ENCODE measurements around the gene UCK1.

The UCK1 gene

DNA sequence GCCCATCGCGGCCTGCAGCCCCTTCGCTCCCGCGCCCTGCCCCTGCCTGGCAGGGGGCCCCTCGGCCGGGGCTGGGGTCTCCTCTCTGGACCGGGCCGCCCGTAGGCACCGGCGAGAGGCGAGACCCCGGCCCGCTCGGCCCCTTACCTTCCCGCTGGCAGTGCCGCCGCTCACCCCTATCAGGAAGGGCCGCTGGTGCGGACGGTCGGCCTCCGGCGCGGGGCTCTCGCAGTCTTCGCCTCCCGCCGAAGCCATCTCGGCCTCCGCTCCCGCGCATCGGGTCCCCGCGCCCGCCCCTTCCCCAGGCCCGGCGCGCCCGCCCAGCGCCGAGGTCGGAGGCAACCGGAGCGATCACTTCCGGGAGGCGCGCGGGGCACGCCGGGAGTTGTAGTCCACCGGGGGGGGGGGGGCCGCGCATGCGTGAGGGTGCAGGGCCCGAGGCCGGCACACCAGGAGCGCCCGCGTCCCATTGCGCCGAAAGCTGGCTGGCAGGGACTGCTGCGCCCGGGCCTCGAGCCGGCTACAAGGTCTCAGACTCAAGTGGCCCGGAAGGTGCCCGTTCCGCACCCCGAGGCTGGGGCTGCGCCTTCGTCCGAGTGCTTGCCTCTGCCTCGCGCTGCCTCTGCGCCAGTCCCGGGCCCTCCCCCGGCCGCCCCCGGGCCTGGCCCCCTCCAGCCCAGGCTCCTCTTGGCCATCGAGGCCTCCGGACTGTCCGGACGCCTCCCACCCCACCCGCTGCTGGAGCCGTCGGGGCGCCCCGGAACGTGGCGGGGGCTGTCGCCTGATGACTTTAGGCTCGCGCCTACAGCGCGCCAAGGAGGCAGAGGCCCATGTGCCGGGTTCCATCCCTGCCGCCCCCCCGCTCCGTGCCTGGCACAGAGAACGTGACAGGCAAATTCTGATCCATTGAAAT lies at the start of gene UCK1:
Gene UCK1, minus strand, starts transcription at position 344 of the 913 bp plus-strand sequence. Its CDS starts 89 bp downstream, at position 255.
- peak; percentile 86 for DNase-seq

GRCh38 chr9:131580358-131580757 lies 49.3 kb upstream of the UCK1 start:
- DNase-seq = no peak

- DNase-seq = no peak
Measured at GRCh38 chr9:131579789-131580211, 48.7 kb upstream of the UCK1 start.

GRCh38 chr9:131578731-131579504 lies 47.9 kb upstream of the UCK1 start:
- DNase-seq = no peak

- DNase-seq = no peak
Measured at GRCh38 chr9:131578021-131578420, 47.0 kb upstream of the UCK1 start.

DNA sequence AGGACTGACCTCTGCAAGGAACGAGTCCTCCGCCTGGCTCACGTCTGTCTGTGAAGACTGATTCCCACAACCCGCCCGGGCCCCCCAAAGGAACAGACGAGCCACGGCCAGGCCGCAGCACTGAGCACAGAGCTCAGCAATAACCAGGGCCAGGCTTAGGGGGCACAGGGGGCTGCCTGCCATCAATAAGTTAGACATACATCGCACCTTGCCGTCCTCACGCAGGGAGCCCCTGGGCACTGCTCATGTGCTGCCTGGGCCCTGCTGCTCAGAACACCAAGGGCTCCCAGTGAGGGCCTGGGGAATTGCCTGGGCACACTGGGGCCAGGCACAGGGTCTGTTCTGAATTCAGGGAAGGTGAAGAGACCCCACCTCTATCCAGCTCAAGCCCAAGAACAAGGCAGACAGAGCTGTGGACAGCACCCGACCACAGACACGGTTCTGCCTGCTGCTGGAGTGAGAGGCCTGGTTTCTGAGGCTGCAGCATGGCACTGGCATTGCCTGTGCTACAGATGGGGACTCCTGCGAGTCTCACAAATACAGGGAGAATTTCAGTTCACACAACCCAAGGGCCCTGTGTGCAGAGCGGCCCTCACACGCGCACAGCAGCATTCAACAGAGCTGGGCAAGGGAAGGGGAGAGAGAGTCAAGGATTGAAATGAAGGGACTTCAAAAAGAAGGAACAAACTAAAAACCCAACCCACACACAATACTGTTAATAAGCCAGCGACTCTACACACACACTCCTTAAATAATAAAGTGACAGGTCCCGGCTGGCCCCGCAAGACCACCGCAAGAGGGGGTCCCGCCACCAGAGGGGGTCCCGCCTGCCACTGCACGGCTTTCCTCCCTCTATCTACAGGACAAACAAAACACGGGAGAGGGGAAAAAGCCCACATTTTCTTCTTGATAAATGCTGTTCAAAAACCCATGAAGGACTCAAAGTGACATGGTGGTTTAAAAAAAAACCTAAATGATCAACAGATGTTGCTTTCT lies 46.2 kb upstream of the UCK1 start:
- DNase-seq = no peak

DNA sequence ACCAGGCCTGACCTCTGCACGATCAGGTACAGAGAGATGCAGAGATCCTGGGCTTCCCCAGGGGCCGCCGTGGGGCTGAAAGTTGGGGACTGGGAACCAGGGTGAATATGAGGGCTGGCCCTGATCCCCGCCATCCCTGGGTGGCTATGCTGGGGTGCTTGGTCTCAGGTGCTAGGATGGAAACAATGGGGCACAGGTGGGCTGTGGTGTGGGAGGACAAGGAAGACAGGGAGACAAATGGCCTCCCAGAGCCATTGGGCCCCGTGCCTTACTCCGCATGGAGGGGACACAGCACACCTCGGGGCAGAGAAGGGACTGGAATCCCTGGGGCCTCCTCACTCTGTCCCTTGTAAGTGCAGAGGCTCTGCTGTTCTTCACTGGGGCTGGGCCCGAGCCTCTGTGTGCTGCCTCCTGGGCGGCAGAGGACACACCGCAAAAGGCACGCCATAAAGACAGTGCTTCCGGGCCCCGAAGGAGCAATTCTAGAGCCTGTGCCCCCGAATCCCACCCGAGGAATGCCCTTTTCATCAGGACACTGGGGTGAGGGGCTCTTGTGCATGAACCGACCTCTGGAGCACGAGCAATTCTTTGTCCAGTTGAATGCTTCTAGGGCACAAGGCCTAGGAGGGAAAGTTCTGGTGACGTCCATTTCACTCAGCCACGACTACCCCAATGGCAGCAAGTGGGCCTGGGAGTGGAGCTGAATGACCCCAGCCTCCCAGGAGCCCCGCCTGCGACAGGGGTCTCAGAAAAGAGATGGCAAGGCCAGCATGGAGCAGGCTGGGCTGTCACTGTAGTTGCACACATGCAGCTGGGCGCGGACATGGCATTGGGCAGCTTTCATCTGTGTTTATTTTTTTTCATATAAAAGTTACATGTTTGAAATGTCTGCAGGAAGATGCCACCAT lies 45.1 kb upstream of the UCK1 start:
- no peak for DNase-seq

GRCh38 chr9:131574730-131575640 lies 43.9 kb upstream of the UCK1 start:
- no peak for DNase-seq

DNA sequence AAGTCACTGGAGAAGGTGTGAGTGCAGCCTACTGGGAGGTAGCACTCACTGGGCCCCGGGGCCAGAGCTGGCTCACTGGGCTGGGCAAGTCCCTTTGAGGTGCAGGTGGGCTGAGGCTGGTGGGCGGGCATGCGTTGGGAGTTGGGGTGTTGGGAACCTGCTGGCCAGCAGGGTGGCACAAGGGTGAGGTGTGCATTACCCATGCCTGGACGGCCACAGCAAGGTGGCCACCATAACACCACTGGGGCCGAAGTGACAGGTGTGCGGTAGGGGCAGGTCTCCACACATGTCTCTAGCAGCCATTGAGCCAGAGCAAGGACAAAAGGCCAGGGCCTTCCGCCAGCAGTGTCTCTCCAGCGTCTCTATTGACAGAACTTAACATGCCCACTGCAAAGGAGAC lies 36.8 kb upstream of the UCK1 start:
- no peak for DNase-seq

- DNase-seq = no peak
Measured at GRCh38 chr9:131566158-131566557, 35.1 kb upstream of the UCK1 start.

GRCh38 chr9:131565369-131565768 lies 34.3 kb upstream of the UCK1 start:
- DNase-seq = no peak

DNA sequence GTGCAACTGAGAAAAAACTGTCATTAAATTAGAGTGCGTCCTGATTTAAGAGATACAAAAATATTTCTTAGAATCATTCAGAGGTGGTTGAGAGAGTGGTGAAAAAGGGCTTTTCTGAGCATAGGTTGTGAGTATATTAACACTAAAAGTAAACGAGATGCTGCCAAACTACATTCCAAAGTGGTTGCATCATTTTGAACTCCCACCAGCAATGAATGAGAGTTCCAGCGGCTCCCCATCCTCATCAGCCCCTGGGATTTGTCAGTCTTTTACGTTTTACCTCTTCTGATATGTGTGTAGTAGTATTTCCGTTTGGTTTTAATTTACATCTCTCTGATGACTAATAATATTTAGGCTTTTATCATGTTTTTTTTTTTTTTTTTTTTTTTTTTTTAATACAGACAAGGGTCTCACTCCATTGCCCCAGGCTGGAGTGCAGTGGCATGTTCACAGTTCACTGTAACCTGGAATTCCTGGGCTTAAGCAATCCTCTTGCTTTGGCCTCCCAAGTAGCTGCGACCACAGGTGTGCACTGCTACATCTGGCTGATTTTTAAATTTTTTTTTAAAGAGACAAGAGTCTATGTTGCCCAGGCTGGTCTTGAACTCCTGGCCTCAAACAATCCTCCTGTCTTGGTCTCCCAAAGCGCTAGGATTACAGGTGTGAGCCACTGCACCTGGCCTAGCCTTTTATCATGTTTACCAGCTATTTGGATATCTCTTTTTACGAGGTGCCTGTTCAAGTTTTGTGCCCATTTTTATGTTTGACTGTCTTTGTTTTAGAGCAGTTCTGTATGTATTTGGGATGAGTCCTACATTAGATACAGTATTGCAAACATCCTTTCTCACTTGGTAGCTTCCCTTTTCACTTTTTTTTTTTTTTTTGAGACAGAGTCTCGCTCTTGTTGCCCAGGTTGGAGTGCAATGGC lies 31.2 kb upstream of the UCK1 start:
- DNase-seq = no peak

DNA sequence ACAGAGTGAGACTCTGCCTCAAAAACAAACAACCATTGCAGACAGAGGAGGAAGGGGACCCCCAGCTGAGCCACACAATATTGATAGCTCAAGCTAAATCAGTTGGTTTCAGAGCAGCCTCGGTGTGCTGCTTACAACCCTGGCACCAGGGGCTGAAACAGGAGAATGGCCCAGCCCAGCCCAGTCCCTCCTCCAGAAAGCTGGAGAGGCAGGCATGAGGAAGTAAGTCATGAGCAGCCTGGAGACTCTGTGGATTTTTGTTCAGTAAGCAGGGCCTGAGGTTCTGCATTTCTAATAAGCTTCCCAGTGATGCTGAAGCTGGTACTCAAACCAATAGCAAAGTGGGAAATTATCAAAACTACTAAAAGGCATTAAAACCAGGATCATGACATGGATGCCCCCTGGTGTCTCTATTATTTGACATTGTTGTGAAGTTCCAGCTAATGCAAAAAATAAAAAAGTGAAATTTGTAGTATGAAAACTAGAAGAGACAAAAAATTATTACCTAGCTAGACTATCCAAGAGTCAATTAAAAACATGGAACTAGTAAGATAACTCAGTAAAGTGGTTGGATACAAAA lies 28.4 kb upstream of the UCK1 start:
- DNase-seq = no peak

- DNase-seq = no peak
Measured at GRCh38 chr9:131557855-131558548, 26.9 kb upstream of the UCK1 start.

- DNase-seq = no peak
Measured at GRCh38 chr9:131555841-131556673, 25.0 kb upstream of the UCK1 start.

- DNase-seq = no peak
Measured at GRCh38 chr9:131554843-131555351, 23.8 kb upstream of the UCK1 start.
